GM13977 (cell line): ENCODE data around the gene POLA1.

Experiments
- DNase-seq: peaks from one replicate; pipeline ENCODE4 v3.0.0; 2012; ENCODE audit warnings: low spot score
- in situ Hi-C: fragments of 300-500 bp; cut with MboI; formaldehyde crosslinking; loops from one replicate; pipeline ENCODE4 v1.12.0; 2022; ENCODE audit warnings: low sequenced_read_pairs, low pct_unique_long_range_greater_than_20kb, mixed read lengths, inconsistent platforms; ENCODE audit not compliant: unreplicated experiment
- TF ChIP-seq, protein P1 (sequence below): IDR thresholded peaks from 2 replicates; pipeline ENCODE4 v1.5.1; 2012; ENCODE audit warnings: mild to moderate bottlenecking, control low read depth; ENCODE audit not compliant: insufficient read depth; ENCODE audit errors: extremely low read depth, missing control alignments

Gene POLA1

DNA sequence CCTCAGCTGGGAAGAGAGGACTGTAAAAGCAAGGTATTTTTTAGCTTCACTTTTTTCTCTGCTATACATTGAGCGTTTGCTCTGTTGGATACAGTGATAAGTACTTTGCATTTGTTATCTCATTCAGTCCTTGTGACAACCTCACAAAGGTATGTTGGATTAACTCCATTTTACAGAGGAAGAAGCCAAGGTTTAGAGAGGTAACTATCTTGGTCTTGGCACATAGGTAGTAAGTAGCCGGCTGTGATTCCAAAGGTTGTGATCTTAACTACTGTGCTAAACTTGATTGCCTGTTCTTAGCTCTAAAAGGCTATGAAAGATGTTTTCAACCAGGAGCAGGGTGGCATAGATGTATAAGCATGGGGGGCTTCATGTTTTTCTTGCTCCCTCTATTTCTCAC, 134.4 kb downstream of the POLA1 start:
- no peak for DNase-seq
- in situ Hi-C loops = no loop called here
- TF ChIP-seq, protein P1, sequence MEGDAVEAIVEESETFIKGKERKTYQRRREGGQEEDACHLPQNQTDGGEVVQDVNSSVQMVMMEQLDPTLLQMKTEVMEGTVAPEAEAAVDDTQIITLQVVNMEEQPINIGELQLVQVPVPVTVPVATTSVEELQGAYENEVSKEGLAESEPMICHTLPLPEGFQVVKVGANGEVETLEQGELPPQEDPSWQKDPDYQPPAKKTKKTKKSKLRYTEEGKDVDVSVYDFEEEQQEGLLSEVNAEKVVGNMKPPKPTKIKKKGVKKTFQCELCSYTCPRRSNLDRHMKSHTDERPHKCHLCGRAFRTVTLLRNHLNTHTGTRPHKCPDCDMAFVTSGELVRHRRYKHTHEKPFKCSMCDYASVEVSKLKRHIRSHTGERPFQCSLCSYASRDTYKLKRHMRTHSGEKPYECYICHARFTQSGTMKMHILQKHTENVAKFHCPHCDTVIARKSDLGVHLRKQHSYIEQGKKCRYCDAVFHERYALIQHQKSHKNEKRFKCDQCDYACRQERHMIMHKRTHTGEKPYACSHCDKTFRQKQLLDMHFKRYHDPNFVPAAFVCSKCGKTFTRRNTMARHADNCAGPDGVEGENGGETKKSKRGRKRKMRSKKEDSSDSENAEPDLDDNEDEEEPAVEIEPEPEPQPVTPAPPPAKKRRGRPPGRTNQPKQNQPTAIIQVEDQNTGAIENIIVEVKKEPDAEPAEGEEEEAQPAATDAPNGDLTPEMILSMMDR = no peak

DNA sequence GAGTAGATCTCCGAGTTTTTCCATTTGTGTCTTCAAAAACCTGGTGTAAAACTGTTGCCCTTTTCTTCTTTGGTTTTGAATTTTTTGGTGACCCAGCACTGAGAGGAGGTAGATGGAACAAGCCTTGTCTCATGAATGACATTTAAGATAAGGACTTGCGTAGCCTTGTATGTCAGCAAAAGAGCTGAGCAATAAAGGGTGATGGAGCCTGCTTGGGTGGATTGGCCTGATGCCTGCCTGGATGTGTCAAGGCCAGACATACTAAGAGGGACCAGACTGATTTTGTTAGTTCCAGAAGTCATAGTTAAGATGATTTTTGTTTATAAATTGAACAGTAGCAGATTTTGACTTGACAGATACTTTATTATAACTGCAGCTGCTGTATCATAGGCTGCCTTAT, 134.9 kb downstream of the POLA1 start:
- in situ Hi-C loops = no loop called here
- TF ChIP-seq, protein P1 = no peak
- DNase-seq = no peak

DNA sequence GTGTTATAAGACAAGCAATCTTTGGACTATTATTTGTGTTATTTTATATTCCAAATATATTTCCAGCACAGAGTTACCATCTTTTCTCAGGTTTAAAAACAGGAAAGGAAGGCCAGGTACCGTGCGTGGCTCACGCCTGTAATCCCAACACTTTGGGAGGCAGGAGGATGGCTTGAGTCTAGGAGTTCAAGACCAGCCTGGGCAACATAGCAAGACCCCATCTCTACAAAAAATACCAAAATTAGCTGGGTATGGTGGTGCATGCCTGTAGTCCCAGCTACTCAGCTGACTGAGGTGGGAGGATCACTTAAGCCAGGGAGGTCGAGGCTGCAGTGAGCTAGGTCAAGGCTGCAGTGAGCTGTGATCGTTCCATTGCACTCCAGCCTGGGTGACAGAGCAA, 140.0 kb downstream of the POLA1 start:
- in situ Hi-C loops = no loop called here
- TF ChIP-seq, protein P1 = no peak

DNA sequence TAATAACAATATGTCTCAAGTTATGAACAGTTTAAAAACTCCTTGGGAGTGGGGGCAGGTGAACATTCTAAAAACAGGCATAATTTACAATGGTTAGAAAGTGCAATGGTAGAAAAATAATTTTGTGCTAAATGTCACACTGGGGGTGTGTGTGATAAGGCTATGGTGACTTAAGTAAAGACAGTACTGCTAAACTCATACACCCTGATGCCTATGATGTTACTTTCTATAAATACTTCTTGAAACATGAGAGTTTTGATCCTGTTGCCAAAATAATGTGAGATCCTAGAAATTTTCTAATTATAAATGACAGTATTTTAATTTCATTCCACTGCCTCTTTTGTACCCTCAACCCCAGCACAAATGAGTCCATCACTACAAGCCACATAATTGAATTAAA, 144.2 kb downstream of the POLA1 start:
- TF ChIP-seq, protein P1 = no peak
- no peak for DNase-seq
- in situ Hi-C loops = no loop called here

More for the DNA sequence above, 140.0 kb downstream of the POLA1 start:
- no peak for DNase-seq

DNA sequence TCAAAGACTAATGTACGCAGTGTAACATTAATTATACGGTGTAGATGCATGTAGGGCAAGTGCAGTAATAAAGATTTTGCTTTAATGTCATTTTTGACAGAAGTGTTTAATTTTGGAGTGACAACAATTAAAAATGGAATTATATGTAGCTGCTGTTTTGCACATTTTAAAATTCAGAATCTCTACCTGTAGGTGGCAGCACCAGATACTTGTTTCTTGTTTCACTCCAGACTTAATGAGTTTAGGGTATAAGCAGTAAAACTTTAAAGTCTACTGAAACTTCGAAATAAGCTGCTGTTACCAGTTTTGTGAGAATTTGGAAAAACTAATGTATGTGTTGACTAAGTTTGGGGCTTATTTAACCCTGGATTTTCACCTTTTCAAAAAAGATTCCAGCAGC, 144.9 kb downstream of the POLA1 start:
- in situ Hi-C loops = no loop called here
- DNase-seq = peak; percentile 7
- TF ChIP-seq, protein P1 = peak; percentile 64

DNA sequence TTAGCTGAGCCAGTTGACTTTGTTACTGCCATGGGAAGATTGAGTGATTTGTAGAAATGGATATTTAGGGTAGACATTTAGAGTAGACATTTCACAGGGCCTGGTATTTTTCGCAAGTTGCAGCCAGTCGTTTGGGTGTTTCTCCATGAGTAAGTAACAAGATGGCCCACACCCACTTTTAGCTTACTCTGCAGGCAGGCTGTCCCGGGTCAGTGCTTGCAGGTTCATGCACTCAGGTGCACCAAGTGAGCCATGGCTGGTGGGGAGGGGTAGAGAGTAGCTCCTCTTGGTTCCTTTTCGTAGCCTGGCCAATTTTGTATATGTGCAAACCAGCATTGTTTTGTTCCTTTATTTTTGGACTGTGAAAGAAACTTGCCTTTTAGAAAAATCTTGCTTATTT, 145.6 kb downstream of the POLA1 start:
- in situ Hi-C loops = no loop called here
- TF ChIP-seq, protein P1 = no peak

DNA sequence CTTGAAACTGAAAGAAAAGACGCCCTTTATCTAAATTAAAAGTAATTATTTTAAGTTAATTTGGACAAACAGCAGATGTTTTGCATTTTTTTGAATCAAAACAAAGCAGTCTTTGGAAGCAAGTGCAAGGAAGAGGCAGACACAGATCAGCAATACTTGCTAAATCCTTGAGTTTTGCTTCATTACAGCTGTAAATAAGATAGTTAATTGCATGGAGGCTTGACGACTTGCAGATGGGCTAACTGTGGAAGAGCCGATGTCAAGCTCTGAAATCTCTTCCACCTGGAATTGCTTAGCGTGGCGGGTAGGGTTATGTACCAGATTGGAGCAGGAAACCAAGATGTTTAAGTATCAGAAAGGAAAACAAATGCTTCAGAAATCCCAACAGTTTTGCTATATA, 148.8 kb downstream of the POLA1 start:
- TF ChIP-seq, protein P1 = no peak
- DNase-seq = no peak
- in situ Hi-C loops = no loop called here

More for the DNA sequence above, 145.6 kb downstream of the POLA1 start:
- no peak for DNase-seq
